ENCODE measurements around the gene MYL10.

DNA sequence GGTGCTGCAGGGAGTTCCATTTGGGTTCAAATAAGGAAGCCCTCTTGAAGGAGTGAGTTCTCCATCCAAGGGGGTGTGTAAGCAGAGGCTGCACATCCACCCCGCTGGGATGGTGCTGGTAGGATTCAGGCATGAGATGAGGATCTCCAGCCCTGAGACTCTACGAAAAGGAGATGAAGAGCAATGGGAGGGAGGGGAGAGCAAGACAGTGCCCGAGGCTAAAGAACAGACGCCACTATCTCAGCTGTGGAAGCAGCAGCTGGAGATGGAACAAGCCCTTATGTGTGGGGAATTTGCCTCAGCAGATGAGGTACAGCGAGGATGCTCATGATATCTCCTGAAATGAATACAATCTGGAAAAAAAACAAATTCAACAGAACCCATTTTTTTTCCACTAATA is 28.1 kb upstream of the MYL10 start:
- TF ChIP-seq, protein P1, sequence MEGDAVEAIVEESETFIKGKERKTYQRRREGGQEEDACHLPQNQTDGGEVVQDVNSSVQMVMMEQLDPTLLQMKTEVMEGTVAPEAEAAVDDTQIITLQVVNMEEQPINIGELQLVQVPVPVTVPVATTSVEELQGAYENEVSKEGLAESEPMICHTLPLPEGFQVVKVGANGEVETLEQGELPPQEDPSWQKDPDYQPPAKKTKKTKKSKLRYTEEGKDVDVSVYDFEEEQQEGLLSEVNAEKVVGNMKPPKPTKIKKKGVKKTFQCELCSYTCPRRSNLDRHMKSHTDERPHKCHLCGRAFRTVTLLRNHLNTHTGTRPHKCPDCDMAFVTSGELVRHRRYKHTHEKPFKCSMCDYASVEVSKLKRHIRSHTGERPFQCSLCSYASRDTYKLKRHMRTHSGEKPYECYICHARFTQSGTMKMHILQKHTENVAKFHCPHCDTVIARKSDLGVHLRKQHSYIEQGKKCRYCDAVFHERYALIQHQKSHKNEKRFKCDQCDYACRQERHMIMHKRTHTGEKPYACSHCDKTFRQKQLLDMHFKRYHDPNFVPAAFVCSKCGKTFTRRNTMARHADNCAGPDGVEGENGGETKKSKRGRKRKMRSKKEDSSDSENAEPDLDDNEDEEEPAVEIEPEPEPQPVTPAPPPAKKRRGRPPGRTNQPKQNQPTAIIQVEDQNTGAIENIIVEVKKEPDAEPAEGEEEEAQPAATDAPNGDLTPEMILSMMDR (conservative IDR thresholded peaks at IDR 0.05; ENCODE audit: low read length) = no peak
- no peak for TF ChIP-seq EZH2phosphoT487 (IDR thresholded peaks at IDR 0.05; ENCODE audit: borderline replicate concordance, low read depth, low read length)
